RWPE2 (cell line): ENCODE data around the gene POMGNT2.

Experiments used
- ATAC-seq: fragments of 200-7000 bp; cut with Tn5 transposase; 3 replicates; pipeline ENCODE4 v1.9.1; 2021; ENCODE audit warnings: low read depth
- DNase-seq: peaks from one replicate; pipeline ENCODE4 v3.0.0-alpha.2; 2020; ENCODE audit warnings: low spot score
- H3K27ac ChIP-seq: fragments of 450-650 bp; 2 replicates; pipeline ENCODE4 v1.5.1; 2017; ENCODE audit warnings: mild to moderate bottlenecking; ENCODE audit not compliant: poor library complexity, severe bottlenecking
- H3K27me3 ChIP-seq: fragments of 250-450 bp; sonication (Bioruptor Pico); 2 replicates; pipeline ENCODE4 v1.5.1; 2021; ENCODE audit warnings: mild to moderate bottlenecking, moderate library complexity; ENCODE audit not compliant: insufficient read depth, poor library complexity, severe bottlenecking
- H3K36me3 ChIP-seq: fragments of 250-450 bp; sonication (Bioruptor Pico); 2 replicates; pipeline ENCODE4 v1.5.1; 2020; ENCODE audit warnings: low read depth, mild to moderate bottlenecking, moderate library complexity
- H3K4me1 ChIP-seq: fragments of 250-450 bp; sonication (Bioruptor Pico); 2 replicates; pipeline ENCODE4 v1.5.1; 2021; ENCODE audit warnings: mild to moderate bottlenecking, moderate library complexity; ENCODE audit not compliant: insufficient read depth, poor library complexity, severe bottlenecking
- H3K4me3 ChIP-seq: fragments of 250-450 bp; sonication (Bioruptor Pico); 2 replicates; pipeline ENCODE4 v1.5.1; 2021; ENCODE audit warnings: mild to moderate bottlenecking, moderate library complexity; ENCODE audit not compliant: severe bottlenecking
- H3K9me3 ChIP-seq: fragments of 250-450 bp; sonication (Bioruptor Pico); 2 replicates; pipeline ENCODE4 v1.5.1; 2021; ENCODE audit warnings: mild to moderate bottlenecking, moderate library complexity; ENCODE audit not compliant: severe bottlenecking
- CTCF ChIP-seq: fragments of 450-650 bp; IDR thresholded peaks from one replicate; pipeline ENCODE4 v1.5.1; 2017; ENCODE audit warnings: mild to moderate bottlenecking, moderate library complexity; ENCODE audit not compliant: poor library complexity, severe bottlenecking

Gene POMGNT2

GRCh38 chr3:43074482-43074881 is 31.4 kb downstream of the POMGNT2 start:
- no peak overlapping the region for H3K27ac ChIP-seq
- ATAC-seq, result no peak

GRCh38 chr3:43073836-43074220 is 32.1 kb downstream of the POMGNT2 start:
- DNase-seq (no peak), ATAC-seq (no peak)
- no peak overlapping the region for H3K4me3 ChIP-seq
- H3K4me1 ChIP-seq, result no peaks in the 10 kb centered on the region
- H3K27me3 ChIP-seq, result no peaks in the 10 kb centered on the region
- H3K27ac ChIP-seq, result no peak overlapping the region
- no peaks in the 10 kb centered on the region for H3K9me3 ChIP-seq
- TF ChIP-seq CTCF, result no peak
- H3K36me3 ChIP-seq, result no peaks in the 10 kb centered on the region

More at GRCh38 chr3:43074482-43074881, 31.4 kb downstream of the POMGNT2 start:
- Histone ChIP-seq H3K4me1 (no peaks in the 10 kb centered on the region), H3K27me3 (no peaks in the 10 kb centered on the region), H3K36me3 (no peaks in the 10 kb centered on the region), H3K9me3 (no peaks in the 10 kb centered on the region), H3K4me3 (no peak overlapping the region)
- no peak for TF ChIP-seq CTCF
- DNase-seq, result no peak

GRCh38 chr3:43073116-43073835 is 32.6 kb downstream of the POMGNT2 start:
- DNase-seq, result no peak
- Histone ChIP-seq H3K27me3 (no peaks in the 10 kb centered on the region), H3K27ac (no peak overlapping the region), H3K9me3 (no peaks in the 10 kb centered on the region), H3K36me3 (no peaks in the 10 kb centered on the region), H3K4me1 (no peaks in the 10 kb centered on the region), H3K4me3 (no peak overlapping the region)
- no peak; the same call in 2 of the 3 replicates for ATAC-seq
- no peak for TF ChIP-seq CTCF

- ATAC-seq, result no peak
- H3K9me3 ChIP-seq, result no peaks in the 10 kb centered on the region
Measured at GRCh38 chr3:43072361-43072760, 33.5 kb downstream of the POMGNT2 start.

More at GRCh38 chr3:43072361-43072760, 33.5 kb downstream of the POMGNT2 start:
- no peaks in the 10 kb centered on the region for H3K4me1 ChIP-seq
- no peak overlapping the region for H3K27ac ChIP-seq
- no peak for DNase-seq
- no peak overlapping the region for H3K4me3 ChIP-seq
- no peaks in the 10 kb centered on the region for H3K36me3 ChIP-seq
- no peak for TF ChIP-seq CTCF
- H3K27me3 ChIP-seq, result no peaks in the 10 kb centered on the region
